Astrocyte of the cerebellum (primary cell): ENCODE data around the gene DNHD1.

Experiments used
- DNase-seq: peaks from one replicate; pipeline ENCODE4 v3.0.0-alpha.2; 2011; ENCODE audit warnings: low read depth
- H3K4me3 ChIP-seq: 2 replicates; pipeline ENCODE4 v1.5.1; 2011; ENCODE audit warnings: mild to moderate bottlenecking, low read depth, low read length, moderate library complexity
- CTCF ChIP-seq: IDR thresholded peaks from 2 replicates; pipeline ENCODE4 v1.5.1; 2012; ENCODE audit warnings: low read length, low read depth, moderate library complexity, mild to moderate bottlenecking; ENCODE audit errors: missing control alignments
- in situ Hi-C: cut with HindIII; loops from 2 replicates; pipeline ENCODE4 v1.10.0; 2017; ENCODE audit warnings: low sequenced_read_pairs

DNHD1 gene

GRCh38 chr11:6539748-6540268 lies 42.7 kb downstream of the DNHD1 start:
- in situ Hi-C loops = no loop called here
- no peak for DNase-seq
- H3K4me3 ChIP-seq = no peak overlapping the region
- no peak for TF ChIP-seq CTCF

GRCh38 chr11:6541356-6541755 lies 44.3 kb downstream of the DNHD1 start:
- no peak for TF ChIP-seq CTCF
- H3K4me3 ChIP-seq = no peak overlapping the region
- in situ Hi-C loops = no loop called here
- DNase-seq = no peak

GRCh38 chr11:6542727-6543126 lies 45.6 kb downstream of the DNHD1 start:
- in situ Hi-C loops = no loop called here
- H3K4me3 ChIP-seq = no peak overlapping the region
- TF ChIP-seq CTCF = no peak
- DNase-seq = no peak

- in situ Hi-C loops = no loop called here
- DNase-seq = no peak
- H3K4me3 ChIP-seq = no peak overlapping the region
- TF ChIP-seq CTCF = no peak
Measured at GRCh38 chr11:6544921-6545850, 48.1 kb downstream of the DNHD1 start.

- in situ Hi-C loops = no loop called here
- no peak for TF ChIP-seq CTCF
- no peak overlapping the region for H3K4me3 ChIP-seq
- DNase-seq = no peak
Measured at GRCh38 chr11:6545917-6546605, 49.0 kb downstream of the DNHD1 start.

- in situ Hi-C loops = no loop called here
- no peak overlapping the region for H3K4me3 ChIP-seq
Measured at GRCh38 chr11:6546735-6547134, 49.7 kb downstream of the DNHD1 start.

More at GRCh38 chr11:6546735-6547134, 49.7 kb downstream of the DNHD1 start:
- DNase-seq = no peak
- TF ChIP-seq CTCF = no peak
